ENCODE results near the gene ALDH4A1.

Gene ALDH4A1

GRCh38 chr1:18919197-18919905, 17.0 kb upstream of the ALDH4A1 start:
- Histone ChIP-seq H3K27me3 (ENCODE audit: control insufficient read depth, insufficient read depth, low read length) (no peaks in the 10 kb centered on the region), H3K9me3 (replicated peaks; ENCODE audit: low read length) (no peaks in the 10 kb centered on the region), H3K9ac (ENCODE audit: low read depth, low read length) (no peak overlapping the region), H3K4me3 (ENCODE audit: low read length) (no peak overlapping the region), H3K36me3 (ENCODE audit: insufficient read depth, low read length) (no peaks in the 10 kb centered on the region), H3K4me1 (ENCODE audit: control insufficient read depth, insufficient read depth, low read length) (peaks cover 28% of the 10 kb centered on the region), H3K4me2 (ENCODE audit: low read length) (no peak overlapping the region)

GRCh38 chr1:18918417-18918816, 16.1 kb upstream of the ALDH4A1 start:
- Histone ChIP-seq H3K4me1 (ENCODE audit: control insufficient read depth, insufficient read depth, low read length) (peaks cover 21% of the 10 kb centered on the region), H3K27me3 (ENCODE audit: control insufficient read depth, insufficient read depth, low read length) (no peaks in the 10 kb centered on the region), H3K9me3 (replicated peaks; ENCODE audit: low read length) (no peaks in the 10 kb centered on the region), H3K9ac (ENCODE audit: low read depth, low read length) (no peak overlapping the region), H3K4me2 (ENCODE audit: low read length) (no peak overlapping the region), H3K4me3 (ENCODE audit: low read length) (no peak overlapping the region), H3K36me3 (ENCODE audit: insufficient read depth, low read length) (no peaks in the 10 kb centered on the region)

- H3K9ac ChIP-seq (ENCODE audit: low read depth, low read length): no peak overlapping the region
- no peaks in the 10 kb centered on the region for H3K36me3 ChIP-seq (ENCODE audit: insufficient read depth, low read length)
- H3K4me2 ChIP-seq (ENCODE audit: low read length): no peak overlapping the region
- H3K27me3 ChIP-seq (ENCODE audit: control insufficient read depth, insufficient read depth, low read length): no peaks in the 10 kb centered on the region
- peaks cover 12% of the 10 kb centered on the region for H3K4me1 ChIP-seq (ENCODE audit: control insufficient read depth, insufficient read depth, low read length)
- H3K4me3 ChIP-seq (ENCODE audit: low read length): no peak overlapping the region
- H3K9me3 ChIP-seq (replicated peaks; ENCODE audit: low read length): no peaks in the 10 kb centered on the region
These were observed 14.9 kb upstream of the ALDH4A1 start for GRCh38 chr1:18917071-18917799.

GRCh38 chr1:18915341-18915740, 13.0 kb upstream of the ALDH4A1 start:
- Histone ChIP-seq H3K27me3 (ENCODE audit: control insufficient read depth, insufficient read depth, low read length) (no peaks in the 10 kb centered on the region), H3K9me3 (replicated peaks; ENCODE audit: low read length) (no peaks in the 10 kb centered on the region), H3K4me3 (ENCODE audit: low read length) (no peak overlapping the region), H3K9ac (ENCODE audit: low read depth, low read length) (no peak overlapping the region), H3K4me2 (ENCODE audit: low read length) (no peak overlapping the region), H3K4me1 (ENCODE audit: control insufficient read depth, insufficient read depth, low read length) (peaks cover 5% of the 10 kb centered on the region), H3K36me3 (ENCODE audit: insufficient read depth, low read length) (peaks cover 12% of the 10 kb centered on the region)

GRCh38 chr1:18913065-18913835, 10.9 kb upstream of the ALDH4A1 start:
- H3K36me3 ChIP-seq (ENCODE audit: insufficient read depth, low read length): peaks cover 22% of the 10 kb centered on the region
- peaks cover 5% of the 10 kb centered on the region for H3K4me1 ChIP-seq (ENCODE audit: control insufficient read depth, insufficient read depth, low read length)
- H3K9ac ChIP-seq (ENCODE audit: low read depth, low read length): peak overlapping the region; percentile 61
- no peaks in the 10 kb centered on the region for H3K9me3 ChIP-seq (replicated peaks; ENCODE audit: low read length)
- H3K27me3 ChIP-seq (ENCODE audit: control insufficient read depth, insufficient read depth, low read length): no peaks in the 10 kb centered on the region
- peak overlapping the region; percentile 46 for H3K4me2 ChIP-seq (ENCODE audit: low read length)
- H3K4me3 ChIP-seq (ENCODE audit: low read length): no peak overlapping the region

GRCh38 chr1:18912550-18912949, 10.2 kb upstream of the ALDH4A1 start:
- Histone ChIP-seq H3K4me2 (ENCODE audit: low read length) (no peak overlapping the region), H3K9ac (ENCODE audit: low read depth, low read length) (no peak overlapping the region), H3K4me3 (ENCODE audit: low read length) (no peak overlapping the region), H3K4me1 (ENCODE audit: control insufficient read depth, insufficient read depth, low read length) (peaks cover 9% of the 10 kb centered on the region), H3K27me3 (ENCODE audit: control insufficient read depth, insufficient read depth, low read length) (no peaks in the 10 kb centered on the region), H3K9me3 (replicated peaks; ENCODE audit: low read length) (no peaks in the 10 kb centered on the region), H3K36me3 (ENCODE audit: insufficient read depth, low read length) (peaks cover 29% of the 10 kb centered on the region)

GRCh38 chr1:18908911-18909771, 6.8 kb upstream of the ALDH4A1 start:
- Histone ChIP-seq H3K9me3 (replicated peaks; ENCODE audit: low read length) (no peaks in the 10 kb centered on the region), H3K36me3 (ENCODE audit: insufficient read depth, low read length) (peaks cover 29% of the 10 kb centered on the region), H3K4me3 (ENCODE audit: low read length) (no peak overlapping the region), H3K4me2 (ENCODE audit: low read length) (no peak overlapping the region), H3K27me3 (ENCODE audit: control insufficient read depth, insufficient read depth, low read length) (no peaks in the 10 kb centered on the region), H3K9ac (ENCODE audit: low read depth, low read length) (no peak overlapping the region), H3K4me1 (ENCODE audit: control insufficient read depth, insufficient read depth, low read length) (peaks cover 15% of the 10 kb centered on the region)

- H3K4me2 ChIP-seq (ENCODE audit: low read length): no peak overlapping the region
- H3K9me3 ChIP-seq (replicated peaks; ENCODE audit: low read length): no peaks in the 10 kb centered on the region
- no peak overlapping the region for H3K9ac ChIP-seq (ENCODE audit: low read depth, low read length)
- H3K36me3 ChIP-seq (ENCODE audit: insufficient read depth, low read length): peaks cover 29% of the 10 kb centered on the region
- no peak overlapping the region for H3K4me3 ChIP-seq (ENCODE audit: low read length)
- H3K27me3 ChIP-seq (ENCODE audit: control insufficient read depth, insufficient read depth, low read length): no peaks in the 10 kb centered on the region
- peaks cover 16% of the 10 kb centered on the region for H3K4me1 ChIP-seq (ENCODE audit: control insufficient read depth, insufficient read depth, low read length)
These were observed 5.8 kb upstream of the ALDH4A1 start for GRCh38 chr1:18907917-18908845.

GRCh38 chr1:18907021-18907916, 4.9 kb upstream of the ALDH4A1 start:
- H3K4me1 ChIP-seq (ENCODE audit: control insufficient read depth, insufficient read depth, low read length): peaks cover 18% of the 10 kb centered on the region
- H3K9ac ChIP-seq (ENCODE audit: low read depth, low read length): no peak overlapping the region
- H3K4me2 ChIP-seq (ENCODE audit: low read length): no peak overlapping the region
- no peak overlapping the region for H3K4me3 ChIP-seq (ENCODE audit: low read length)
- peaks cover 29% of the 10 kb centered on the region for H3K36me3 ChIP-seq (ENCODE audit: insufficient read depth, low read length)
- H3K9me3 ChIP-seq (replicated peaks; ENCODE audit: low read length): no peaks in the 10 kb centered on the region
- H3K27me3 ChIP-seq (ENCODE audit: control insufficient read depth, insufficient read depth, low read length): no peaks in the 10 kb centered on the region
